ENCODE results near the gene ASB5.
A peak's percentile ranks its signal among the peaks of the same experiment; 100 is the strongest.
"Not testable (repeated sequence)": the region's sequence is repeated elsewhere in the genome, so short reads cannot be mapped to it uniquely, and the experiment has no call there.

Gene ASB5

DNA sequence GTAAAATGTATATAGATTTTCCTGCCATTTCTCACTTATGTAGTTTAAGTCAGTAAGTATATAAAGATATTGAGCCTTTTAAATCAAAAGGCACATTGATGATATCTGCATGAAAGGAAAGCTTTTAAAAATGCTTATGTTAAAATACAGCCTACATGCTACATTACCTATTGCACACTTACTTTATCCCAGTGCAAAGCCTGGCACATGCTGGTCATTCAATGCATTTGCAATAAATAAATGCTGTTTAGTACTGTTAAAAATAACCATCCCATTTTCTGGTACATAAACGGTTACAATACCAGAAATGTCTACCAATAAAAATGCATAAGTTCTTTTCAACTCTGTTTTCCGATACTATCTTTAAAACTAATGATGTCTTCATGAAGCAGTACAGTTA, 51.5 kb downstream of the ASB5 start:
- DNase-seq = no peak

DNA sequence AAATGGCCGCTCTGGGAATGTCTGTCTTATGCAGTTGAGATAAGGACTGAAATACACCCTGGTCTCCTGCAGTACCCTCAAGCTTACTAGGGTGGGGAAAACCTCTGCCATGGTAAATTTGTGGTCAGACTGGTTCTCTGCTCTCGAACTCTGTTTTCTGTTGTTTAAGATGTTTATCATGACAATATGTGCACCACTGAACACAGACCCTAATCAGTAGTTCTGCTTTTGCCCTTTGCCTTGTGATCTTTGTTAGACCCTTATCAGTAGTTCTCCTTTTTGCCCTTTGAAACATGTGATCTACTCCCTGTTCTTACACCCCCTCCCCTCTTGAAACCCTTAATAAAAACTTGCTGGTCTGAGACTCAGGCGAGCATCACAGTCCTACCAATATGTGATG, 56.7 kb downstream of the ASB5 start:
- DNase-seq = not testable (repeated sequence)

DNA sequence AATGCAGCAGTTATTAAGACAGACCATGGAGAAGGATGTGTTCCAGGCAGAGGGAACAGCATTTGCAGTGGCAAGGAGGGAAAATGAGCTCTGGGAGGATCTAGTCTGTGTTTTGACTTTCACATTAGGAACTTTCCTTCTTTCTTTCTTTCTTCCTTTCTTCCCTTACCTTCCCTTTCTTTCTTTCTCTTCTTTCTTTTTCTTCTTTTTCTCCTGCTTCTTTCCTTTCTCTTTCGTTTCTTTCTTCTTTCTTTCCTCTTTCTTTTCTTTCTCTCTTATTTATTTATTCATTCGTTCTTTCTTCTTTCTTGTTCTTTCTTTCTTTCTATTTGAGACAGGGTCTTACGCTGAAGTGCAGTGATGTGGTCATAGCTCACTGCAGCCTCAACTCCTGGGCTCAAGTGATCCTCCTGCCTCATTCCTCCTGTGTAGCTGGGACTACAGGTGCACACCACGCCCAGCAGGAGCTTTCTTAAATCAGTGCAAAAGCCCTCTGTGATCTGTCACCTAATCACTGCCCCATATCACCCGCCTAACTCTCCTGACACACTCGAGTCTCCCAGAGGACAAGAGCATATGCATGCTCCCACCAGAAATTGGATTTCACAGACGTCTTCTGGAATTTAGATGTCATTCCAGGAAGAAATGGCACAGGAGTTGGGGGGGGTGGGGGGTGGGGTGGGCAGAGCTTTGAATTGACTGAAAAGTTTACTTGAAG, 58.3 kb downstream of the ASB5 start:
- DNase-seq = no peak

DNA sequence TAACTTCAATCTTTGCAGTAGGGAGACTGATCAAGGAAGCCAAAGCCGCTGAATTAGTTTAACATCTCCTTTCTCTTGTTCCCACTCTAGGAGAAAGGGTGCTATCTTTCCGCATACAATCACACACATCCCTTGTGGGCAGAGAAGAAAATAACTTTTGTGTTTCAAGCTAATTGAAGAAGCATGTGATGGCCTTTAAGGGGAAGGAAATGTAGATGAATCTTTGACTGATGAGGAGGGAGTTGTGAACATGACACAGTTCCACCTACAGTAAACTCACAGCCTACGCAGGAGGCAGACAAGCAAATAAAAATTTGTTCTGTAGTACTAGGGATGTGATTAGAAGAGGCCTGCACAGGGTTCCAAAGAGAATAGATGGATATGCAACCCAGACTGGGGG, 58.9 kb downstream of the ASB5 start:
- no peak for DNase-seq

DNA sequence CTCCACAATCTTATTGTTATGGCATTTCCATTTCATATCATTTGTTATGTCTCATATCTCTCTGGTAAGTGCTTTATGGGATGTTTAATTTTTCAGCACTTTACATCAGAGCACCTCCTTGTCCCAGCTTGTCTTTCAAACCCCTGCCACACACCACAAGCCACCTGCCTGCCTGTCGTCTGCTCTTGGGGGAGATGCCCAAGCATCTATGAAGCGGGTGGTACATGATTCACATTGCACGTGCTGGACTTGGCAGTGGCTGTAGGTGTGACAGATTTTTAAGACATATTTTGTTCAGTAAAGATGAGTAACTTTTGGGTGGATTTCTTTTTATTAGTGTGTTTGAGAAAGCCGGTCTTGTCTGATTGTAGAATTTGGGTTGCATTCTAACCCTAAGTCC, 59.5 kb downstream of the ASB5 start:
- no peak for DNase-seq

DNA sequence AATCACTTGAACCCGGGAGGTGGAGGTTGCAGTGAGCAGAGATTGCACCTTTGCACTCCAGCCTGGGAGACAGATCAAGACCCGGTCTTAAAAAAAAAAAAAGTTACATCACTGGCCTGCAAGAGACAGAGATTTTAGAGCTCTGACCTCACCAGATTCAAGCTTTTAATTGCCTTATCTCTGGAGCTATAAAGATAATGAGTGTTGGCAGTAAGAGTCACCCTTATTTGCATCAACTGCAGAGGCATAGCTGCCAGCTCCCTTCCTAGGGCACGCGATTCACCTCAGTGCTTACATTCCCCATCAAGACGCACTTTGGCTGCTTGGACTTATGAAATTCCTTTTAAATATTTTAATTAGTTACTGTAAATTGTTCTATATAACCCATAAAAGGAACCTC, 61.2 kb downstream of the ASB5 start:
- no peak for DNase-seq

DNA sequence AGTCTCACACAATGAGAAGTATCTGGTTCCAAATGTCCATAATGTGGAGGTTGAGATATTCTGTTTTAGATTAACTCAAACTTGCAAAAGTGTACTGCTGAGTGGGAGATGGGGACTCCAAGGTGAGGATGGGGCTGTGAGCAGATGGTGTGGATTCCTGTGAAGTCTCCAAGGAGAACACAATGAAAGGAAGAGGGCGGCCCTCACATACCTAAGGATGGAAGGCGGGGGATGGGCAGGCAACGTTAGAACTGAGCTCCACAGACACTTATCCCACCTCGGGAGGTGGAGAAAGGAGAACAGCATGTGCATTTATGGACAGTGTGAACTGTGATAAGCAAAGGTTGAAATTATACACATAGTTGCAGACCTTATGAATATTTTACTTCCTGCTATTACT, 63.7 kb downstream of the ASB5 start:
- no peak for DNase-seq

DNA sequence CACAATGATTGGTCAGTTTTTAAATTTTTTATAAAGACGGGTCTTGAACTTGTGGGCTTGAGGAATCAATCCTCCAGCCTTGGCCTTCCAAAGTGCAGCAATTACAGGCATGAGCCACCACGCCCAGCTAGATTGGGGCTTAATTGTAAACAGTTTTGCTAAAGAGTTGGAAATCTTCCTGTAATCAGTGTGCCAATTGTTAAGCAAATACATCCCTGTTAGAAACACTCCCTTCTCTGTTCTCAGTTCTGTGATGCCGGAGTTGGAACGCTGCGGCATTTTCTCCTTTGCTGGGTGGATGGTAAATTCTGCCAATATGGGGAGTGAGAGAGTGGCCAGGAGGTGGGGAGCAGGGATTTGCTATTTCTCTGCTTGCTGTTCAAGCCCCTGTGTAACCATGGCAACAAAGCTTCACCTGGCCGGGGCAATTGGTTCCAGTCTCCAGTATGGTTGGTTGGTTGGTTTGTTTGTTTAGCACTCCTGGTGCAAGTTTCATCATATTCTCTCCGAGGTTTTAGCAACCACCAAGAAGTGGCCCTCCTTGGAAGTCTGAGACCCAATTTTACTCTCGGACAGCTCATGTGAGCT, 70.6 kb downstream of the ASB5 start:
- DNase-seq = peak; percentile 68

DNA sequence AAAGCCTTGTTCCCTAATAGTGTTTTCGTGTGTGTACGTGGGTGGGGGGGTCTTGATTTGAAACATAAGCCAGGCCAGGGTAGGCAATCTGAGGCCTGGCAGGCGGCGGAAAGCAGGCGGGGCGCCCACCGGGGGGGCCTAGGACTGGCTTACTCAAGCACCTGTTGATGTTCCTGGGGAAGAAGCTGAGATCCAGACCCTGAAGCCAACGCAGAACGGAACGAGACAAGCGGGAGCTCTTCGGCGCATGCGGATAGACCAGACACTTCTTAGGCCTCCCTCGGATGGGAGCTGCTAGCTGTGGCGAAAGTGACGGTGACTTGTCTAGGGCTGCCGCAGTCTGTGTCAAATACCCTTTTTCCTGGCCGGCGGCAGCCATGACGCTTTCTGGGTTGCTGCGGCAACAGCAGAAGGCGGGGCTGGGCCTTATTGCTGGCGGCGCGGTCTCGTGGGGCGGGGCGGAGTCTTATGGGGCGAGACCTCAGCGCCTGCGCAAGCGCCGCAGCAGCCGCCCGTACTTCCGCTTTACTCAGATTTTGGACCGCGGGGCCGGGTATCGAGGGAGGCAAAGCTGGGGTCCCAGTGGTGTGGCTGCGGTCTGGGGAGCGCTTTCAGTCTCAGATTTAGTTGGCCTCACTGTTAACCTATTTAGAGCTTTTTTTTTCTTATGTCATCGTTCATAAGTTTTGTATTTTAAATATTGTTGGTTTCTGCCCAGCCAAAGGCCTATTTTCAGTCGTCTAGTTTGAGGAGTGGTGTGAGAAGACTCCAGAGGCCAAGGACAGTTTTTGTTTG, 73.6 kb downstream of the ASB5 start, which contains the start of gene SPATA4:
Gene SPATA4, minus strand, starts transcription at position 402 of the 795 bp plus-strand sequence. Its CDS starts 23 bp downstream, at position 379.
- DNase-seq = peak; percentile 82

DNA sequence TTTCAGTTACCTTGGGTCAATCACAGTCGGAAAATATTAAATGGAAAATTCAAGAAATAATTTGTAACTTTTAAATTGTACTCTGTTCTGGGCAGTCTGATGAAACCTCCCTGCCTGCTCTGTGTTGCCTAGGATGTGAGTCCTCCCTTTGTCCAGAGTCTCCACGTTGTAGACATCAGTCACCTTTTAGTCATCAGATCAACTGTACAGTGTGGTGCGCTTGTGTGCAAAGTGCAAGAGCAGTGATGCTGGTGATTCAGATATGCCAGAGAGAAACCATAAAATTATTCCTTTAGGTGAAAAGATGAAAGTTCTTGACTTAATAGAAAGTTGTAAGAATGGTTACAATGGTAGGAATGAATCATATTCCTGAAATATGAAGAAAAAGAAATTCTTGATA, 75.1 kb downstream of the ASB5 start:
- DNase-seq = no peak

DNA sequence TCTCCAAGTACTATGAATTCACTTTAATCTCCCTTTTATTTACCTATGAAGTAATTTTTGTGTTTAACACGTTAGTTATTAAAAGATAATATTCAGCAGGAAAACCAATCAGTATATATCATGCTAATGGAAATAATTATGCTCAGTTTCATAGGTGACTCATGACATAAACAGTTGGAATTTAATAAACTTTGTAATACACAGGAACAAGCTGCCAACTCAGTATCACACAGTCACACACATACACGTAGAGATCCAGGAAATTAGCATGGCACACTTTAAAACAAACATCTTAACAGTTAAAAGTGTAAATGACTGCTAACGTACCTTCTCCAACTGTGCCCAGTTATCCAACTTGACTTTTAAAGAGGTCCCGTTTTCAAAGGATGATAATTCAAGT, 75.9 kb downstream of the ASB5 start:
- DNase-seq = no peak

DNA sequence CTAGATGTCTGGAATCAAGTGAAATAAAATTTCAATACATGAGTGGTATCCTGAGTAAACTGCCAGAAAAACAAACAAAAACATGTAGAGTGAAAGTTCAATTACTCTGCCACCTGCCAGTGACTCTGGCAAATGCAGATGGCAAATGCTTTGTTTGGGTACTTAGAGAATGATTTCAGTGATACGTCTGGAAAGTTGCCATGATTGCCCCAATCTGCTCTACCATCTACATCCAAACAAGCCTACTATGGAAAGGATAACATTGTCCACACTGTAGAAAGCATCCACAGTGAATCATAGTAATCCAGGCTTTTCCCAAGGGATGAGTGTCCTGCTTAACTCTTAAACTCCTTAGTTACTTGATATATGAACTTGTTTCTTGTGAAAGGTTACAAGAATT, 77.0 kb downstream of the ASB5 start:
- DNase-seq = peak; percentile 44

DNA sequence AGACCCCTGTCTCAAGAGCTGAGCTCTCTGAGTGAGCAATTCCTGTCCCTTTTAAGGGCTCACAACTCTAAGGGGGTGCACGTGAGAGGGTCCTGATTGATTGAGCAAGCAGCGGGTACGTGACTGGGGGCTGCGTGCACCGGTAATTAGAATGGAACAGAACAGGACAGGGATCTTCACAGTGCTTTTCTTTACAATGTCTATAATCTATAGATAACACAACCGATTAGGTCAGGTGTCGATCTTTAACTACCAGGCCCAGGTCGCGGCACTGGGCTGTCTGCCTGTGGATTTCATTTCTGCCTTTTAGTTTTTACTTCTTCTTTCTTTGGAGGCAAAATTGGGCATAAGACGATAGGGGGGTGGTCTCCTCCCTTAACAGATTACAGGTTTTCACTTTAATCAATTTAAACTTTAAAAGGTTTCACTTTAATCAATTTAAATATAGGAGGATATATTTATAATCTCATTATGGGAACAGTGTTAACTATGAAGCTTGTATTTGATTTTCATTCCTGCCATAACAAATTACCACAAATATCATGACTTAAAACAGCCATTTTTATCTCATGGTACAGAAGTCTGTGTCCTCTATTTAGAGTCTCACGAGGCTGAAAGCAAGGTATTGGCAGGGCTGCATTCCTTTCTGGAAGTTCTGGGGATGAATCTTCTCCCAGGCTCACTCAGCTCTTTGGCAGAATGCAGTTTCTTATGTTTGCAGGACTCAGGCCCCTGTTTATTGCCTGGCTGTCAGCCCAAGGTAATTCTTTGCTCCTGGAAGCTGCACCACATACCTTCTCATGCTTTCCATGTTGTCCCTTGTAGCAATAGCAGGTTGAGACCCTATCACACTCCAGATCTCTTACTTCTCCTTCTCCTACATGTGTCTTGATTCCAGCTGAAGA, 78.9 kb downstream of the ASB5 start:
- no peak for DNase-seq

DNA sequence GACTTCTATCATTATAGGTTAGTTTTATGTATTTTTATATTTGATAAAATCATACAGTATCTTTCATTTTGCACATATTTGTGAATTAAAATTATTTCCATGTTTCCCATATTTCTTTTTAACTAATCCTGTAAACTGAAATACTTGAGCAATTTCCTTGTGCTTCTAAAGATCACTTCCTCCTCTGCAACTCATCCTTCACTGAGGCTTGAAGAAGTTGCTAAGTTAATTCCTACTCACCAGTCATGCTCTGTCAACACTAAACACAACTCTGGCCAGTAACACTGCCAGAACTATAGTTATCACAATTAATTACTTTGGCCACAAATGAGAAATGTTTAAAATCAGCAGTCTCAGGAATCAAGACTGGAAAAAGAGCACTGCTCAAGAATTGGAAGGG, 80.4 kb downstream of the ASB5 start:
- DNase-seq = no peak

DNA sequence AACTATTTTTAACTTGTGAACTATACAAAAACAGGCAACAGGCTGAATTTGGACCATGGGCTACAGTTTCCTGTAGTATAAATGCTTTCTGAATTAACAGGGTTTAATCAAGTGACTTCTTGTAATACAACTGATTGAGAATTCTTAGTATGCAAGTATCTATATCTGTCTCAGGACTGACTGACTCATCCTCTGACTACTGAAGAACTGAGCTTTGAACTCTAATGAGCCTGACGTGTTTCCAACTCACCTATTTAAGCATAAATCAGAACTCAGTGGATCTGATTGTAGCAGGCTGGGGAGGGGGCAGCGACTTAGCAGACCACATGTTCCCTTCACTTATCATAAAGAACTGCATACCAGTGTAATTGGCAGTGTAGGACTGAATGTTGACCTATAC, 81.4 kb downstream of the ASB5 start:
- no peak for DNase-seq

DNA sequence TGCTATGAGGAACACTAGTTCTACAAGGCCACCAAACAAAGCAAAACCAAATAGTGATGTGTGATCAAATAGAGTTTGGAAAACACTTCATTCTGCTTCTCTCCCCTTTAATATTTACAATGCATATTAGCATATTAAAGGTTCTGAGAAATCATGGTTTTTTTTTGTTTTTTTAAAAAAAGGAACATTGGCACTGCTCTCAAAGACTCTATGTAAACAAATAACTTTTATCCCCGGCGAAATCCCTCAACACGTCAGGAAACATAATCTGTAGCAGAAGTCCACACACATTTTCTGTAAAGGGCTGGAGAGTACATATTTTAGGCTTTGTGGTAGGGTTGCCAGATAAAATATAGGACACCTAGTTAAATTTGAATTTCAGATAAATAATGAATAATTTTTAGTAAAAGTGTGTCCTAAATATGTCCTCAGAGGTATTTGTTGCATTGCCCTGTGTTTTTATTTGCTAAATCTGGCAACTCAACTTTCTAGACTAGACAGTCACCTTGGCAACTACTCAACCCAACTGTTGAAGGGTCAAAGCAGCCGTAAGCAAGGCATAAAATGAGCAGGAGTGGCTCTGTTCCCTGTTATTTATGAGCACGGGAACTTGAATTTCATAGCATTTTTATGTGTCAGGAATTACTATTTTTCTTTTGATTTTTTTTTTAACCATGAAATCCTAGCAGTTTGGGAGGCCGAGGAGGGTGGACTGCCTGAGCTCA, 82.2 kb downstream of the ASB5 start:
- no peak for DNase-seq

DNA sequence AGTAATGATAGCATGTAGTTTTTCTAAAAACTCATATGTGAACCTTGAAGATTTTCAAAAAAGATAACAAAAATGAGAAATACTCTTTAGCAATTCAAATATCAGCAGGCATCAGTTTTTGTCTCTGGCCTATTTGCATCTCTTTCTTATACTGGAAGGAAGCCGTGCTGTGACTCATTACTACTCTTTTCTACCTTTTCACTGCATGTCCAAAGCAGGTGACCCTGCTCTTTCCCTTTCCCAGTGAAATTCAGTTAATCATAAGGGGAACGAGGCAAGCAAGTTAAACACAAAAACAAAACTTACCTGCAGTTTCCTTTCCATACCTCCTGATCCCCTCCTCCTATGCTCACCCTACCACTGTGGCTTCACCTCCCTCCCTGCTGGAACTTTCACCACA, 83.0 kb downstream of the ASB5 start:
- DNase-seq = no peak

DNA sequence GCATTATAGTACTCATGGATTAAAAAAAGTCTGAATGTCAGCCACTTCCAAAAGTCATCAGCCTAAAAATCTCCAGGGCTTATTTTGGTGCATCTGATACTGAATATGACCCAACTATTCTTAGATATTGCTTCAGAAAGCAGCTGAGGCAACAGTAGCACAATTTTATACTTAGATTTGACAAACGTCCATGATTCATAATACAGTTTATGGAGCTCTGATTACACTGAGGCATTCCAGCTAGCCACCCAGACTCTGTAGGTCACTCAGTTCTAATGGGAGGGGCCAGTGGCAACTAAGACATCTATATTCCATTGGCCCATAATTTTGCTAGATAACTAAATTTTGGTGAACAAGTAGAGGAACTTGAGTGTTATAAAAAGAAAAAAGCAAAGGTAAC, 84.0 kb downstream of the ASB5 start:
- no peak for DNase-seq
